Body of pancreas (tissue), 4 donors: ENCODE measurements around the gene PDE8B. TPM values are rescaled to one million over a fixed set of nuclear protein-coding genes. Genes with fewer than 3 reads are reported as not detected.

Source experiments
- ATAC-seq: fragments of 150-250 bp; one replicate; pipeline ENCODE4 v1.9.1; 2016
- DNase-seq, 4 donors: peaks; one replicate each; pipeline ENCODE4 v3.0.0-alpha.2; 2019
- H3K27ac ChIP-seq, 4 donors: fragments of 200-600 bp; sonication (generic); 1 replicate in 3 of 4; 2 replicates in 1 of 4; pipeline versions ENCODE4 v1.5.1 to v1.6.1; 2016 to 2019; ENCODE audit warnings: mild to moderate bottlenecking in 1 of 4, mixed read lengths in 1 of 4, moderate library complexity in 1 of 4
- H3K27me3 ChIP-seq, 2 donors: fragments of 200-600 bp; sonication (generic); one replicate each; pipeline ENCODE4 v1.6.0; 2016; ENCODE audit warnings: mild to moderate bottlenecking in 1 of 2
- H3K36me3 ChIP-seq, 2 donors: fragments of 200-600 bp; sonication (generic); replicated peaks in 1 of 2; 2 replicates each; pipeline ENCODE4 v1.5.1; 2016; ENCODE audit warnings: low read depth in 2 of 2; ENCODE audit not compliant: insufficient read depth in 1 of 2
- H3K4me1 ChIP-seq: fragments of 200-600 bp; sonication (generic); one replicate; pipeline ENCODE4 v1.6.0; 2016
- H3K4me3 ChIP-seq, 2 donors: fragments of 200-600 bp; sonication (generic); 1 replicate in 1 of 2; 2 replicates in 1 of 2; pipeline ENCODE4 v1.5.1; 2016 to 2019
- H3K9me3 ChIP-seq, 3 donors: fragments of 200-600 bp; sonication (generic); 1 replicate in 2 of 3; 2 replicates in 1 of 3; pipeline ENCODE4 v1.5.1; 2016
- CTCF ChIP-seq, 7 experiments: fragments of 450-650 bp in 4 of 7; fragments of 200-600 bp in 3 of 7; sonication (generic) in 3 of 7; IDR thresholded peaks; one replicate each; pipeline ENCODE4 v1.5.1; 2016 to 2019; ENCODE audit warnings: antibody characterized with exemption in 7 of 7
- POLR2A ChIP-seq, 3 donors: fragments of 450-650 bp; IDR thresholded peaks; one replicate each; pipeline ENCODE4 v1.6.1; 2016; ENCODE audit warnings: antibody characterized with exemption in 3 of 3, mild to moderate bottlenecking in 2 of 3
- WGBS, 2 donors: methylation state at CpG; one replicate each; pipeline ENCODE4 v1.1.5; 2017; 5-methylcytosine and 5-hydroxymethylcytosine counted together
- intact Hi-C: fragments of 100-400 bp; cut with DNase I; formaldehyde crosslinking; loops from one replicate; pipeline ENCODE4 v1.15.1; 2023
- total RNA-seq, 2 donors: library from RNA; depleted of rRNA; stranded (reverse); fragments of >200 nt; gene quantifications; one replicate each; pipeline ENCODE4 v1.1.0, GENCODE V29; 2016

PDE8B gene
- total RNA-seq, 2 donors from 2014 or later = 8.3 to 15.8 TPM

GRCh38 chr5:77418601-77419581 lies 208.4 kb downstream of the PDE8B start:
- intact Hi-C loops = no loop called here
- H3K36me3 ChIP-seq = no peaks in the 10 kb centered on the region
- 59 to 61% methylated on average over 13 of the region's 13 CpGs for WGBS, 2 donors
- H3K27ac ChIP-seq = no peak overlapping the region
- no peak for ATAC-seq
- no peaks in the 10 kb centered on the region for H3K9me3 ChIP-seq
- no peaks in the 10 kb centered on the region for H3K27me3 ChIP-seq
- TF ChIP-seq CTCF (IDR thresholded peaks at IDR 0.05) = no peak
- no peak for TF ChIP-seq POLR2A (IDR thresholded peaks at IDR 0.05)
- H3K4me3 ChIP-seq = no peak overlapping the region
- H3K4me1 ChIP-seq = no peaks in the 10 kb centered on the region
- DNase-seq = no peak

GRCh38 chr5:77419644-77420582 lies 209.4 kb downstream of the PDE8B start:
- Histone ChIP-seq H3K9me3 (no peaks in the 10 kb centered on the region), H3K36me3 (no peaks in the 10 kb centered on the region), H3K27me3 (no peaks in the 10 kb centered on the region), H3K27ac (no peak overlapping the region), H3K4me1 (no peaks in the 10 kb centered on the region), H3K4me3 (no peak overlapping the region)
- no peak for TF ChIP-seq POLR2A (IDR thresholded peaks at IDR 0.05)
- TF ChIP-seq CTCF (IDR thresholded peaks at IDR 0.05) = no peak
- DNase-seq (no peak), ATAC-seq (no peak)
- 68 to 77% methylated on average over 8 of the region's 8 CpGs for WGBS, 2 donors
- intact Hi-C loops = no loop called here

- no peaks in the 10 kb centered on the region for H3K4me1 ChIP-seq
- DNase-seq (no peak), ATAC-seq (no peak)
- no peaks in the 10 kb centered on the region for H3K27me3 ChIP-seq
- TF ChIP-seq POLR2A (IDR thresholded peaks at IDR 0.05) = no peak
- H3K36me3 ChIP-seq = no peaks in the 10 kb centered on the region
- H3K27ac ChIP-seq = no peak overlapping the region
- 79 to 86% methylated on average over 3 of the region's 3 CpGs for WGBS, 2 donors
- no peaks in the 10 kb centered on the region for H3K9me3 ChIP-seq
- intact Hi-C loops = no loop called here
- no peak overlapping the region for H3K4me3 ChIP-seq
Measured at GRCh38 chr5:77420940-77421339, 210.5 kb downstream of the PDE8B start.

DNA sequence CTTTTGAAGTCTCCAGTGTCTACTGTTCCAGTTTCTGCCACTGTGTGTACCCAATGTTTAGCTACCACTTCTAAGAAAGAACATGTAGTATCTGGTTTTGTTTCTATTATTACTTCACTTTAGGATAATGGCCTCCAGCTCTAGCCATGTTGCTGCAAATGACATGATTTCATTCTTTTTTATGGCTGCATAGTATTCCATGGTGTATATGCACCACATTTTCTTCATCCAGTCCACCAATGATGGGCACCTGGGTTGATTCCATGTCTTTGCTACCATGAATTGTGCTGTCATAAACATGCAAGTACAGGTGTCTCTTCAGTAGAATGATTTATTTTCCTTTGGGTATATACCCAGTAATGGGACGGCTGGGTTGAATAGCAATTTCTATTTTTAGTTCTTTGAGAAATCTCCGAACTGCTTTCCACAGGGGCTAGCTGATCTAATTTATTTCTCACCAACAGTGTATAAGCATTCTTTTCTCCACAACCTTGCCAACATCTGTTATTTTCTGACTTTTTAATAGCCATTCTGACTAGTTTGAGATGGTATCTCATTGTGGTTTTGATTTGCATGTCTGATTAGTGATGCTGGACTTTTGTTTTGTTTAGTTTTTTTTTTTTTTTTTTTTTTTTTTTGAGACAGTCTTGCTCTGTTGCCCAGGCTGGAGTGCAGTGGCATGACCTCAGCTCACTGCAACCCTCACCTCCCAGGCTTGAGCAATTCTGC lies 212.7 kb downstream of the PDE8B start:
- H3K9me3 ChIP-seq = no peaks in the 10 kb centered on the region
- 90 to 92% methylated on average over 2 of the region's 2 CpGs for WGBS, 2 donors
- no peak overlapping the region for H3K27ac ChIP-seq
- TF ChIP-seq CTCF (IDR thresholded peaks at IDR 0.05) (no peak), POLR2A (IDR thresholded peaks at IDR 0.05) (no peak)
- DNase-seq (no peak), ATAC-seq (no peak)
- no peaks in the 10 kb centered on the region for H3K4me1 ChIP-seq
- no peaks in the 10 kb centered on the region for H3K36me3 ChIP-seq
- H3K4me3 ChIP-seq = no peak overlapping the region
- H3K27me3 ChIP-seq = no peaks in the 10 kb centered on the region
- intact Hi-C loops = no loop called here
